Neural cell (in vitro differentiated cells): ENCODE data around the gene NCK2. TPM values are rescaled to one million over a fixed set of nuclear protein-coding genes. Genes with fewer than 3 reads are reported as not detected.

ENCODE experiments used
- H2AFZ ChIP-seq: fragments of 200-600, 300-800 bp; sonication (generic), shearing (Covaris generic); 2 replicates; pipeline ENCODE4 v1.6.0; 2014; ENCODE audit warnings: low read depth, mild to moderate bottlenecking, antibody characterized with exemption, low read length, moderate library complexity
- H3F3A ChIP-seq: fragments of 200-600 bp; shearing (Covaris generic); 2 replicates; pipeline ENCODE4 v1.6.1; 2016; ENCODE audit warnings: mild to moderate bottlenecking, moderate library complexity, mixed read lengths, antibody characterized with exemption, low read length; ENCODE audit not compliant: insufficient read depth, poor library complexity, severe bottlenecking
- H3K27ac ChIP-seq: fragments of 200-600, 300-800 bp; sonication (generic), shearing (Covaris generic); 2 replicates; pipeline ENCODE4 v1.5.1; 2014; ENCODE audit warnings: mild to moderate bottlenecking, low read length, moderate library complexity
- H3K27me3 ChIP-seq: fragments of 300-800, 200-600 bp; sonication (generic), shearing (Covaris generic); 2 replicates; pipeline ENCODE4 v1.6.0; 2014; ENCODE audit warnings: mild to moderate bottlenecking, low read depth, low read length, moderate library complexity; ENCODE audit not compliant: insufficient read depth
- H3K36me3 ChIP-seq: fragments of 300-800, 200-600 bp; sonication (generic), shearing (Covaris generic); 2 replicates; pipeline ENCODE4 v1.5.1; 2014; ENCODE audit warnings: mild to moderate bottlenecking, antibody characterized with exemption, low read length, moderate library complexity; ENCODE audit not compliant: insufficient read depth
- H3K4me2 ChIP-seq: fragments of 300-800, 200-600 bp; sonication (generic), shearing (Covaris generic); 2 replicates; pipeline ENCODE4 v1.6.0; 2014; ENCODE audit warnings: mild to moderate bottlenecking, low read length
- H3K4me3 ChIP-seq: fragments of 300-800, 200-600 bp; sonication (generic), shearing (Covaris generic); 2 replicates; pipeline ENCODE4 v1.5.1; 2014; ENCODE audit warnings: mild to moderate bottlenecking, low read length, moderate library complexity
- H3K79me2 ChIP-seq: fragments of 200-600 bp; shearing (Covaris generic); replicated peaks from 2 replicates; pipeline ENCODE4 v1.6.0; 2014; ENCODE audit warnings: mild to moderate bottlenecking, low read length, moderate library complexity; ENCODE audit not compliant: insufficient read depth
- H3K9ac ChIP-seq: fragments of 300-800, 200-600 bp; sonication (generic), shearing (Covaris generic); 2 replicates; pipeline ENCODE4 v1.6.1; 2016; ENCODE audit warnings: mild to moderate bottlenecking, low read length, mixed read lengths
- H3K9me2 ChIP-seq: fragments of 200-600 bp; shearing (Covaris generic); 2 replicates; pipeline ENCODE4 v1.6.1; 2016; ENCODE audit warnings: mild to moderate bottlenecking, low read length, mixed read lengths; ENCODE audit not compliant: insufficient read depth
- H3K9me3 ChIP-seq: fragments of 200-600, 300-800 bp; sonication (generic), shearing (Covaris generic); 2 replicates; pipeline ENCODE4 v1.6.1; 2016; ENCODE audit warnings: mild to moderate bottlenecking, mixed run types, low read length, moderate library complexity, mixed read lengths
- H4K20me1 ChIP-seq: fragments of 200-600 bp; shearing (Covaris generic); 2 replicates; pipeline ENCODE4 v1.6.1; 2016; ENCODE audit warnings: mild to moderate bottlenecking, mixed run types; ENCODE audit not compliant: insufficient read depth
- CTCF ChIP-seq: fragments of 450-650 bp; IDR thresholded peaks from 2 replicates; pipeline ENCODE4 v1.5.1; 2014; ENCODE audit warnings: antibody characterized with exemption, mild to moderate bottlenecking, moderate library complexity; ENCODE audit not compliant: poor library complexity, severe bottlenecking
- EP300 ChIP-seq: fragments of 450-650 bp; conservative IDR thresholded peaks from 2 replicates; pipeline ENCODE4 v1.6.1; 2014; ENCODE audit warnings: antibody characterized with exemption, mild to moderate bottlenecking, moderate library complexity; ENCODE audit not compliant: poor library complexity, severe bottlenecking
- EZH2 ChIP-seq: fragments of 200-600, 300-800 bp; shearing (Covaris generic), sonication (generic); IDR thresholded peaks from 2 replicates; pipeline ENCODE4 v1.6.1; 2014; ENCODE audit warnings: antibody characterized with exemption, low read length, borderline replicate concordance, mild to moderate bottlenecking; ENCODE audit not compliant: insufficient read depth, poor library complexity, severe bottlenecking
- MXI1 ChIP-seq: fragments of 450-650 bp; conservative IDR thresholded peaks from 2 replicates; pipeline ENCODE4 v1.6.1; 2014; ENCODE audit warnings: antibody characterized with exemption, mild to moderate bottlenecking; ENCODE audit not compliant: poor library complexity, severe bottlenecking
- POLR2AphosphoS5 ChIP-seq: IDR thresholded peaks from 2 replicates; pipeline ENCODE4 v1.6.1; 2012
- RAD21 ChIP-seq: fragments of 450-650 bp; conservative IDR thresholded peaks from 2 replicates; pipeline ENCODE4 v1.6.1; 2014; ENCODE audit warnings: antibody characterized with exemption, mild to moderate bottlenecking, moderate library complexity
- SMC3 ChIP-seq: fragments of 450-650 bp; conservative IDR thresholded peaks from 2 replicates; pipeline ENCODE4 v1.6.1; 2014; ENCODE audit warnings: antibody characterized with exemption, mild to moderate bottlenecking, moderate library complexity; ENCODE audit not compliant: poor library complexity
- TAF1 ChIP-seq: IDR thresholded peaks from 2 replicates; pipeline ENCODE4 v1.6.1; 2012; ENCODE audit warnings: low read depth
- polyA plus RNA-seq: library from polyadenylated mRNA; depleted of rRNA; stranded (reverse); fragments of >200 nt; gene quantifications from 2 replicates; pipeline ENCODE4 v1.2.3, GENCODE V29; 2014
- TF ChIP-seq, protein P1 (sequence below): IDR thresholded peaks from 2 replicates; pipeline ENCODE4 v1.6.1; 2012; ENCODE audit warnings: borderline replicate concordance

NCK2 gene
- polyA plus RNA-seq, 1 donor from 2014 or later = 49.4 TPM

- Histone ChIP-seq H3K9ac (no peak overlapping the region), H3K27me3 (no peaks in the 10 kb centered on the region), H4K20me1 (no peaks in the 10 kb centered on the region), H3K4me3 (no peak overlapping the region), H3F3A (no peaks in the 10 kb centered on the region), H3K9me3 (peaks cover 15% of the 10 kb centered on the region), H3K27ac (no peak overlapping the region), H2AFZ (no peak overlapping the region), H3K79me2 (peaks cover 73% of the 10 kb centered on the region), H3K9me2 (no peaks in the 10 kb centered on the region), H3K36me3 (no peaks in the 10 kb centered on the region), H3K4me2 (no peak overlapping the region)
- TF ChIP-seq MXI1 (no peak), RAD21 (no peak), EP300 (no peak), POLR2AphosphoS5 (no peak), CTCF (no peak), EZH2 (no peak), SMC3 (no peak), TAF1 (no peak)
- TF ChIP-seq, protein P1, sequence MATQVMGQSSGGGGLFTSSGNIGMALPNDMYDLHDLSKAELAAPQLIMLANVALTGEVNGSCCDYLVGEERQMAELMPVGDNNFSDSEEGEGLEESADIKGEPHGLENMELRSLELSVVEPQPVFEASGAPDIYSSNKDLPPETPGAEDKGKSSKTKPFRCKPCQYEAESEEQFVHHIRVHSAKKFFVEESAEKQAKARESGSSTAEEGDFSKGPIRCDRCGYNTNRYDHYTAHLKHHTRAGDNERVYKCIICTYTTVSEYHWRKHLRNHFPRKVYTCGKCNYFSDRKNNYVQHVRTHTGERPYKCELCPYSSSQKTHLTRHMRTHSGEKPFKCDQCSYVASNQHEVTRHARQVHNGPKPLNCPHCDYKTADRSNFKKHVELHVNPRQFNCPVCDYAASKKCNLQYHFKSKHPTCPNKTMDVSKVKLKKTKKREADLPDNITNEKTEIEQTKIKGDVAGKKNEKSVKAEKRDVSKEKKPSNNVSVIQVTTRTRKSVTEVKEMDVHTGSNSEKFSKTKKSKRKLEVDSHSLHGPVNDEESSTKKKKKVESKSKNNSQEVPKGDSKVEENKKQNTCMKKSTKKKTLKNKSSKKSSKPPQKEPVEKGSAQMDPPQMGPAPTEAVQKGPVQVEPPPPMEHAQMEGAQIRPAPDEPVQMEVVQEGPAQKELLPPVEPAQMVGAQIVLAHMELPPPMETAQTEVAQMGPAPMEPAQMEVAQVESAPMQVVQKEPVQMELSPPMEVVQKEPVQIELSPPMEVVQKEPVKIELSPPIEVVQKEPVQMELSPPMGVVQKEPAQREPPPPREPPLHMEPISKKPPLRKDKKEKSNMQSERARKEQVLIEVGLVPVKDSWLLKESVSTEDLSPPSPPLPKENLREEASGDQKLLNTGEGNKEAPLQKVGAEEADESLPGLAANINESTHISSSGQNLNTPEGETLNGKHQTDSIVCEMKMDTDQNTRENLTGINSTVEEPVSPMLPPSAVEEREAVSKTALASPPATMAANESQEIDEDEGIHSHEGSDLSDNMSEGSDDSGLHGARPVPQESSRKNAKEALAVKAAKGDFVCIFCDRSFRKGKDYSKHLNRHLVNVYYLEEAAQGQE = no peak
Measured at GRCh38 chr2:105836341-105836740, 91.6 kb downstream of the NCK2 start.

DNA sequence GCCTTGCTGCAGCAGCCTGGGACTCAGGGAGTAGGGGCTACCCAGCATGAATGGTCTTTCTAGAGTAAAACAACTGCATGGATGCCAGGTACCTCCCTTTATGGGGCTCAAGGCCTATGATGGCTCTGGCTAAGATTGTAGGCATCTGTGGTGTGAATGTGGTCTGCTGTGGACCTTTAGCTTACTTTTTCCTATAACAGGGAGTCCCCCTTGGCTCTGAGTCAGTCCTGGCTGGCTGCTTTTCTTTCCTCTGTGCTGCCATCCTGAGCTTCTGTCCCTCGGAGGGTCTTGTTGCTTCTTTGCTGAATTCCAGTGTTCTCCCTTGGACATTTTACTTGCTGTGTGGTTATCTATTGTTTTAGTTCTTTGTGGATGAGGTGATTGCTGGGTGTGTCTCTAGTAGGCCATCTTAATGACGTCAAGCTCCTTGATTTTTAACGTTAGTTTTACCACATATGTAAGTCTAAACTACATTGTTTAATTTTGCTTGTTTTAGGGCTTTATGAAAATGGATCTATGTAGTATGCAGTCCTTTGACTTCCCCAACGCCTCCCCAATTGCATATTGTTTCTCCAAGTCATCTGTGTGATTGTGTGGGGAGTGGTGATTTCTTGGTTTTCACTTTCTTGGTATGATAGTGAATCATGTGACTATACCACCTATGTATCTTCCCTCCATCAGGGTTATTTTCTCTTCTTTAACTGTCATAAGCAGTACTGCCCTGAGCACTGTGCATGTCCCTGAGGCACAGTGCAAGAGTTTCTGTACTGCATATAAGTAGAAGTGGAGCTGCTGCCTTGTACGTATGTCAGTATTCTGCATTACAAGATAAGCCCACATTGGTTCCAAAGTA, 92.4 kb downstream of the NCK2 start:
- H3K79me2 ChIP-seq = peaks cover 69% of the 10 kb centered on the region
- H3K9ac ChIP-seq = no peak overlapping the region
- no peaks in the 10 kb centered on the region for H3K36me3 ChIP-seq
- peaks cover 9% of the 10 kb centered on the region for H3K9me3 ChIP-seq
- H3K4me2 ChIP-seq = no peak overlapping the region
- H4K20me1 ChIP-seq = no peaks in the 10 kb centered on the region
- H3F3A ChIP-seq = no peaks in the 10 kb centered on the region
- no peak overlapping the region for H3K4me3 ChIP-seq
- no peak overlapping the region for H3K27ac ChIP-seq
- H2AFZ ChIP-seq = no peak overlapping the region
- TF ChIP-seq, protein P1 = no peak
- no peak for TF ChIP-seq EP300
- no peak for TF ChIP-seq EZH2
- TF ChIP-seq POLR2AphosphoS5 = no peak
- TF ChIP-seq RAD21 = no peak
- TF ChIP-seq TAF1 = no peak
- no peak for TF ChIP-seq CTCF
- TF ChIP-seq MXI1 = no peak
- no peak for TF ChIP-seq SMC3
- H3K27me3 ChIP-seq = no peaks in the 10 kb centered on the region
- H3K9me2 ChIP-seq = no peaks in the 10 kb centered on the region
